ENCODE data around the gene CASP9. TPM values are rescaled to one million over a fixed set of nuclear protein-coding genes. Genes with fewer than 3 reads are reported as not detected.

The CASP9 gene
- total RNA-seq, 8 experiments from 2014 or later, result 8.2 to 17.1 (median 13.9) TPM

Other genes with a start within 250 kb of the CASP9 start
- gene EFHD2, start 114.3 kb downstream of the CASP9 start, total RNA-seq, result 10 to 100 TPM in 7 of 8 experiments, 1 to 10 TPM in 1; 9.1 to 67.9 (median 14.4) TPM
- gene CTRC, start 85.8 kb downstream of the CASP9 start, total RNA-seq, result under 1 TPM in 7 of 8 experiments, not detected in 1; 0.05 to 0.95 (median 0.14) TPM
- gene CELA2A, start 67.5 kb downstream of the CASP9 start, total RNA-seq, result 1 to 10 TPM in 1 of 8 experiments, not detected in 7; 1.1 TPM
- not detected for gene CELA2B, start 48.1 kb downstream of the CASP9 start, total RNA-seq
- 10 to 100 TPM; 14.4 to 26.0 (median 18.0) TPM for gene DNAJC16, start 2.6 kb upstream of the CASP9 start, total RNA-seq
- gene AGMAT, start 60.8 kb upstream of the CASP9 start, total RNA-seq, result 1 to 10 TPM in 2 of 8 experiments, under 1 TPM in 6; 0.14 to 1.2 (median 0.65) TPM
- gene DDI2, start 93.2 kb upstream of the CASP9 start, total RNA-seq, result 10 to 100 TPM; 11.1 to 47.4 (median 17.0) TPM
- 10 to 100 TPM; 23.7 to 45.7 (median 33.4) TPM for gene PLEKHM2, start 160.1 kb upstream of the CASP9 start, total RNA-seq
- 1 to 10 TPM in 4 of 8 experiments, under 1 TPM in 4; 0.49 to 1.5 (median 1.0) TPM for gene SLC25A34, start 212.0 kb upstream of the CASP9 start, total RNA-seq
- gene TMEM82, start 218.3 kb upstream of the CASP9 start, total RNA-seq, result under 1 TPM in 1 of 8 experiments, not detected in 7; 0.28 TPM
- gene FBLIM1, start 234.6 kb upstream of the CASP9 start, total RNA-seq, result 10 to 100 TPM in 3 of 8 experiments, 1 to 10 TPM in 5; 2.0 to 35.1 (median 9.6) TPM